Keratinocyte (primary cell): ENCODE measurements around the gene PRLR. TPM values are rescaled to one million over a fixed set of nuclear protein-coding genes. Genes with fewer than 3 reads are reported as not detected.

Experiments used
- DNase-seq: peaks from one replicate; pipeline ENCODE4 v3.0.0-alpha.2; 2011; ENCODE audit warnings: low read depth, missing footprints, low spot score
- FAIRE-seq: peaks from 2 replicates; lab custom pipeline; 2011; peaks lifted over from hg19 to GRCh38; lab: Jason Lieb, UNC
- H2AFZ ChIP-seq: 2 replicates; pipeline ENCODE4 v1.6.0; 2012; ENCODE audit warnings: low read length, control low read depth, inconsistent platforms; ENCODE audit not compliant: control insufficient read depth
- H3K27ac ChIP-seq: 2 replicates; pipeline ENCODE4 v1.5.1; 2011; ENCODE audit warnings: low read length; ENCODE audit not compliant: control insufficient read depth, insufficient read depth
- H3K27me3 ChIP-seq: 3 replicates; pipeline ENCODE4 v1.6.0; 2011; ENCODE audit warnings: low read length; ENCODE audit not compliant: control insufficient read depth, insufficient read depth; ENCODE audit errors: extremely low read depth
- H3K36me3 ChIP-seq, 2 experiments: 2 replicates in 1 of 2; 3 replicates in 1 of 2; pipeline ENCODE4 v1.5.1; 2011; ENCODE audit warnings: low read length in 2 of 2, mild to moderate bottlenecking in 1 of 2; ENCODE audit not compliant: control insufficient read depth in 2 of 2, insufficient read depth in 2 of 2; ENCODE audit errors: extremely low read depth in 1 of 2
- H3K4me1 ChIP-seq: 3 replicates; pipeline ENCODE4 v1.5.1; 2011; ENCODE audit warnings: low read length; ENCODE audit not compliant: control insufficient read depth, insufficient read depth; ENCODE audit errors: extremely low read depth
- H3K4me2 ChIP-seq: 3 replicates; pipeline ENCODE4 v1.6.0; 2011; ENCODE audit warnings: low read depth, low read length; ENCODE audit not compliant: control insufficient read depth, insufficient read depth; ENCODE audit errors: extremely low read depth
- H3K4me3 ChIP-seq, 3 experiments: fragments of 200-600 bp in 1 of 3; sonication (generic) in 1 of 3; 2 replicates in 2 of 3; 3 replicates in 1 of 3; pipeline ENCODE4 v1.5.1; 2011 to 2016; ENCODE audit warnings: low read length in 3 of 3, mild to moderate bottlenecking in 3 of 3, control low read depth in 2 of 3, inconsistent platforms in 1 of 3, low read depth in 1 of 3, mixed read lengths in 1 of 3, mixed run types in 1 of 3, moderate library complexity in 1 of 3; ENCODE audit not compliant: control insufficient read depth in 2 of 3, insufficient read depth in 2 of 3; ENCODE audit errors: extremely low read depth in 1 of 3
- H3K79me2 ChIP-seq: 2 replicates; pipeline ENCODE4 v1.6.0; 2012; ENCODE audit warnings: low read length; ENCODE audit not compliant: control insufficient read depth, insufficient read depth
- H3K9ac ChIP-seq: 3 replicates; pipeline ENCODE4 v1.6.0; 2011; ENCODE audit warnings: low read length; ENCODE audit not compliant: control insufficient read depth, insufficient read depth; ENCODE audit errors: extremely low read depth
- H3K9me1 ChIP-seq: 3 replicates; pipeline ENCODE4 v1.6.0; 2011; ENCODE audit warnings: low read length; ENCODE audit not compliant: control insufficient read depth, insufficient read depth; ENCODE audit errors: extremely low read depth
- H3K9me3 ChIP-seq: 2 replicates; pipeline ENCODE4 v1.5.1; 2012; ENCODE audit warnings: low read depth, low read length; ENCODE audit not compliant: control insufficient read depth
- H4K20me1 ChIP-seq: 3 replicates; pipeline ENCODE4 v1.6.0; 2011; ENCODE audit warnings: low read length; ENCODE audit not compliant: control insufficient read depth, insufficient read depth; ENCODE audit errors: extremely low read depth
- CTCF ChIP-seq, 3 experiments: IDR thresholded peaks in 1 of 3; conservative IDR thresholded peaks in 1 of 3; optimal IDR thresholded peaks in 1 of 3; 2 replicates in 2 of 3; 3 replicates in 1 of 3; pipeline versions ENCODE3 to v1.5.1; 2011; ENCODE audit warnings: low read length in 3 of 3, mild to moderate bottlenecking in 3 of 3, moderate library complexity in 2 of 3, control low read depth in 1 of 3, inconsistent platforms in 1 of 3; ENCODE audit not compliant: insufficient read depth in 2 of 3; ENCODE audit errors: extremely low read depth in 1 of 3
- EZH2 ChIP-seq: IDR thresholded peaks from one replicate; pipeline ENCODE4 v1.6.1; 2012; ENCODE audit warnings: inconsistent platforms, mild to moderate bottlenecking, low read length, moderate library complexity
- dilution Hi-C: fragments of 300-500 bp; cut with MboI; formaldehyde crosslinking; loops from one replicate; pipeline ENCODE4 v1.7.0; 2020; ENCODE audit warnings: low sequenced_read_pairs; ENCODE audit not compliant: extremely low pct_ligation_motif_present
- polyA plus RNA-seq, 5 experiments: library from polyadenylated mRNA; depleted of rRNA in 3 of 5; stranded (reverse) in 3 of 5; stranded (forward) in 1 of 5; unstranded in 1 of 5; fragments of >200 nt; gene quantifications; 1 replicate in 1 of 5; 2 replicates in 3 of 5; 3 replicates in 1 of 5; pipeline versions ENCODE4 v1.2.1 to v1.2.3, GENCODE V29; 2011 to 2012; ENCODE audit warnings: missing spikeins in 2 of 5, low read depth in 1 of 5, low replicate concordance in 1 of 5

The PRLR gene
- polyA plus RNA-seq, 1 donor (not counting 4 experiments of a cell fraction or from before 2014, with no cell fraction given), result 0.04 TPM

- H3K4me1 ChIP-seq, result no peaks in the 10 kb centered on the region
- FAIRE-seq (no peak), DNase-seq (no peak)
- dilution Hi-C loops, result no loop called here
- H3K9me3 ChIP-seq, result no peaks in the 10 kb centered on the region
- no peaks in the 10 kb centered on the region for H3K36me3 ChIP-seq
- H3K4me3 ChIP-seq, result no peak overlapping the region
- no peaks in the 10 kb centered on the region for H3K27me3 ChIP-seq
- no peaks in the 10 kb centered on the region for H4K20me1 ChIP-seq
- no peaks in the 10 kb centered on the region for H3K9me1 ChIP-seq
- TF ChIP-seq CTCF (optimal IDR thresholded peaks at IDR 0.05 in 1 of 3, IDR thresholded peaks at IDR 0.05 in 1 of 3, conservative IDR thresholded peaks at IDR 0.05 in 1 of 3; ENCODE audit: extremely low read depth in 1 of 3, insufficient read depth in 2 of 3, low read length in 3 of 3) (no peak), EZH2 (no peak)
- no peak overlapping the region for H3K27ac ChIP-seq
- H3K9ac ChIP-seq, result no peak overlapping the region
- H3K4me2 ChIP-seq, result no peak overlapping the region
- no peak overlapping the region for H2AFZ ChIP-seq
- H3K79me2 ChIP-seq, result no peaks in the 10 kb centered on the region
Measured at GRCh38 chr5:35098214-35098613, 132.1 kb downstream of the PRLR start.

GRCh38 chr5:35096932-35097331 lies 133.4 kb downstream of the PRLR start:
- H3K79me2 ChIP-seq, result no peaks in the 10 kb centered on the region
- FAIRE-seq (no peak), DNase-seq (no peak)
- H3K9me3 ChIP-seq, result no peaks in the 10 kb centered on the region
- H3K9me1 ChIP-seq, result no peaks in the 10 kb centered on the region
- no peak overlapping the region for H3K9ac ChIP-seq
- no peak overlapping the region for H3K4me2 ChIP-seq
- H2AFZ ChIP-seq, result no peak overlapping the region
- TF ChIP-seq CTCF (optimal IDR thresholded peaks at IDR 0.05 in 1 of 3, IDR thresholded peaks at IDR 0.05 in 1 of 3, conservative IDR thresholded peaks at IDR 0.05 in 1 of 3; ENCODE audit: extremely low read depth in 1 of 3, insufficient read depth in 2 of 3, low read length in 3 of 3), result no peak
- no peak for TF ChIP-seq EZH2
- H3K27me3 ChIP-seq, result no peaks in the 10 kb centered on the region
- H3K36me3 ChIP-seq, result no peaks in the 10 kb centered on the region
- H3K4me1 ChIP-seq, result no peaks in the 10 kb centered on the region
- dilution Hi-C loops, result no loop called here
- H3K4me3 ChIP-seq, result no peak overlapping the region
- no peak overlapping the region for H3K27ac ChIP-seq
- no peaks in the 10 kb centered on the region for H4K20me1 ChIP-seq
